K562 (cell line): ENCODE measurements around the gene MARCHF3.

Source experiments
- NCOA4 ChIP-seq: fragments of 450-650 bp; IDR thresholded peaks from 2 replicates; pipeline ENCODE4 v1.6.1; 2018; ENCODE audit warnings: mild to moderate bottlenecking; ENCODE audit not compliant: partially characterized antibody
- NCOR1 ChIP-seq: fragments of 450-650 bp; IDR thresholded peaks from 2 replicates; pipeline ENCODE4 v1.6.1; 2016; ENCODE audit warnings: mild to moderate bottlenecking, moderate library complexity
- NFYB ChIP-seq: IDR thresholded peaks from 2 replicates; pipeline ENCODE4 v1.6.1; 2011; ENCODE audit warnings: mild to moderate bottlenecking, moderate library complexity; ENCODE audit not compliant: insufficient read length; ENCODE audit errors: extremely low read depth
- NRF1 ChIP-seq, 2 experiments: fragments of 450-650 bp; IDR thresholded peaks in 1 of 2; conservative IDR thresholded peaks in 1 of 2; 2 replicates each; pipeline ENCODE4 v1.6.1; 2014; ENCODE audit warnings: mild to moderate bottlenecking in 2 of 2
- POLR2B ChIP-seq: fragments of 450-650 bp; IDR thresholded peaks from 2 replicates; pipeline ENCODE4 v1.6.1; 2018; ENCODE audit warnings: low read depth; ENCODE audit not compliant: partially characterized antibody
- SMAD1 ChIP-seq: fragments of 150-350 bp; IDR thresholded peaks from 2 replicates; pipeline ENCODE4 v1.6.1; 2014; ENCODE audit warnings: low read length, low read depth; ENCODE audit not compliant: partially characterized antibody
- STAG1 ChIP-seq: sonication (generic); formaldehyde crosslinking; IDR thresholded peaks from 2 replicates; pipeline ENCODE4 v1.5.0; 2020; ENCODE audit warnings: missing genetic modification reagents, borderline replicate concordance
- TOE1 ChIP-seq, 2 experiments: fragments of 450-650 bp in 1 of 2; sonication (generic) in 1 of 2; formaldehyde crosslinking in 1 of 2; IDR thresholded peaks; 2 replicates each; pipeline versions ENCODE4 v1.7.1 to v1.8.0; 2016 to 2022; ENCODE audit warnings: borderline replicate concordance in 2 of 2, mild to moderate bottlenecking in 2 of 2, antibody characterized with exemption in 1 of 2, inconsistent platforms in 1 of 2, low read depth in 1 of 2, missing genetic modification reagents in 1 of 2, moderate library complexity in 1 of 2
- ZBTB43 ChIP-seq: sonication (generic); formaldehyde crosslinking; IDR thresholded peaks from 2 replicates; pipeline ENCODE4 v1.8.0; 2023; ENCODE audit warnings: mild to moderate bottlenecking, missing genetic modification reagents
- ZSCAN32 ChIP-seq: fragments of 450-650 bp; formaldehyde crosslinking; IDR thresholded peaks from 2 replicates; pipeline ENCODE4 v1.4.0; 2020; ENCODE audit warnings: mild to moderate bottlenecking, moderate library complexity

GRCh38 chr5:126972062-126972895 lies 58.1 kb downstream of the MARCHF3 start:
- TF ChIP-seq POLR2B (peak; percentile 17), TOE1 (IDR thresholded peaks at IDR 0.05; ENCODE audit: borderline replicate concordance) (peak; percentile 77; the same call in 1 of the 2 replicates), TOE1 (CRISPR knock-in tag; IDR thresholded peaks at IDR 0.05; ENCODE audit: borderline replicate concordance, low read depth) (no peak), SMAD1 (no peak), NCOR1 (peak; percentile 51; the same call in 1 of the 2 replicates), ZBTB43 (CRISPR knock-in tag) (no peak), STAG1 (CRISPR knock-in tag) (no peak), NFYB (no peak), ZSCAN32 (CRISPR knock-in tag) (peak; percentile 59; the same call in 1 of the 2 replicates), NRF1 (conservative IDR thresholded peaks at IDR 0.05 in 1 of 2, IDR thresholded peaks at IDR 0.05 in 1 of 2) (no peak), NCOA4 (no peak)
